Measurements from ENCODE around the gene SLC25A21.

- TF ChIP-seq POLR2AphosphoS5 (IDR thresholded peaks at IDR 0.05) = no peak
- TF ChIP-seq, protein P1, sequence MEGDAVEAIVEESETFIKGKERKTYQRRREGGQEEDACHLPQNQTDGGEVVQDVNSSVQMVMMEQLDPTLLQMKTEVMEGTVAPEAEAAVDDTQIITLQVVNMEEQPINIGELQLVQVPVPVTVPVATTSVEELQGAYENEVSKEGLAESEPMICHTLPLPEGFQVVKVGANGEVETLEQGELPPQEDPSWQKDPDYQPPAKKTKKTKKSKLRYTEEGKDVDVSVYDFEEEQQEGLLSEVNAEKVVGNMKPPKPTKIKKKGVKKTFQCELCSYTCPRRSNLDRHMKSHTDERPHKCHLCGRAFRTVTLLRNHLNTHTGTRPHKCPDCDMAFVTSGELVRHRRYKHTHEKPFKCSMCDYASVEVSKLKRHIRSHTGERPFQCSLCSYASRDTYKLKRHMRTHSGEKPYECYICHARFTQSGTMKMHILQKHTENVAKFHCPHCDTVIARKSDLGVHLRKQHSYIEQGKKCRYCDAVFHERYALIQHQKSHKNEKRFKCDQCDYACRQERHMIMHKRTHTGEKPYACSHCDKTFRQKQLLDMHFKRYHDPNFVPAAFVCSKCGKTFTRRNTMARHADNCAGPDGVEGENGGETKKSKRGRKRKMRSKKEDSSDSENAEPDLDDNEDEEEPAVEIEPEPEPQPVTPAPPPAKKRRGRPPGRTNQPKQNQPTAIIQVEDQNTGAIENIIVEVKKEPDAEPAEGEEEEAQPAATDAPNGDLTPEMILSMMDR (IDR thresholded peaks at IDR 0.05) = no peak
- TF ChIP-seq POLR2A (IDR thresholded peaks at IDR 0.05) = no peak
- no peak for TF ChIP-seq EP300 (IDR thresholded peaks at IDR 0.05)
Observed at GRCh38 chr14:36996857-36997590, 175.4 kb downstream of the SLC25A21 start.

All from stomach (tissue), 4 donors.